DMS153 (cell line): ENCODE measurements around the gene GABRR3.
A peak's percentile ranks its signal among the peaks of the same experiment; 100 is the strongest.

Experiments used
- DNase-seq: peaks from one replicate; lab custom pipeline; 2025; lab: John Stamatoyannopoulos, UW

The GABRR3 gene

GRCh38 chr3:97988784-97989568, 46.1 kb downstream of the GABRR3 start:
- DNase-seq: no peak

- DNase-seq: no peak
Observed at GRCh38 chr3:97987306-97987705, 47.8 kb downstream of the GABRR3 start.

DNA sequence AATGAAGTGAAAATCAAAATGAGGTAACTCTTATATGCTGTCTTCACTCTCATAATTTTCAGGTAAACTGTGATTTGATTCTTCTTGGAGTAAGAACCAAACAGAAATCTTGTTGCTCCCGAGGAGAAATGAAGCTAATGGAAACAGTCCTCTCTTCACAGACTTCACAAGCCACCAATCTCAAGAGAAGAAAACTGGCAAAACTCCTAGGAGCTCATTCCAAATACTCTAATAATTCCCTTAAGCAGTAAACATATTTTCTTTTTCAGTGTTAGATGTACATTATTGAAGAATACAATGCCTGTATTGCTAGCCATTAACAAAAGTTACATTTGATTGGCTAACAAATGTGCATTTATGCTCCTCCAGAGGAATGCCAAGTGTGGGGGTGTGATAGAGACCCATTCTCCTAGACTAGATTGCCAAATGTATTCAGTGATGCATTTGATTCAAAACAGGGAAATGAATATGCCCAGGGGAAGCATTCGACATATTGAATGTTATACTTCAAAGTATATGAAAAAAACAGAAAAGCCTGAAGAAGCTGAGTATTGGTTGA, 51.1 kb downstream of the GABRR3 start:
- DNase-seq: no peak

DNA sequence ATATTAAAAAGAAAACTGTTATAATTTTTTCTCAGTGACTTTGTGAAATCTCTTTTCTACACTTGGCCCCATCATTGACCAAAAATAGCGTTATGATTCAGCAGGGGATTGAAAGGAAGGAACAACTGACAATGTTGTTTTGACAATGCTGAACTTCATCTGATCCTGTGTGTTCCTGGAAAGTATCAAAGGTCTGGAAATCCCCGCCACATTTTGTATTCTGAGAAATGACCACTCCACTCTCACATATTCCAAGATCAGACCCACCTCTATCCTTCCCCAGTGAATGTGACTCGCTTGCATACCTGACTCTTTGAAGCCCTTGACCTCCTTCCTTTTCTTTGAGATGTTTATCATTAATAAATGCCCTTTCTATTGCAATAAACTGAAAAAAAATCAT, 53.2 kb downstream of the GABRR3 start:
- no peak for DNase-seq

GRCh38 chr3:97979610-97980009, 55.5 kb downstream of the GABRR3 start:
- no peak for DNase-seq

GRCh38 chr3:97975466-97975865, 59.6 kb downstream of the GABRR3 start:
- no peak for DNase-seq

GRCh38 chr3:97974996-97975395, 60.1 kb downstream of the GABRR3 start:
- no peak for DNase-seq

GRCh38 chr3:97972976-97973375, 62.1 kb downstream of the GABRR3 start:
- no peak for DNase-seq

DNA sequence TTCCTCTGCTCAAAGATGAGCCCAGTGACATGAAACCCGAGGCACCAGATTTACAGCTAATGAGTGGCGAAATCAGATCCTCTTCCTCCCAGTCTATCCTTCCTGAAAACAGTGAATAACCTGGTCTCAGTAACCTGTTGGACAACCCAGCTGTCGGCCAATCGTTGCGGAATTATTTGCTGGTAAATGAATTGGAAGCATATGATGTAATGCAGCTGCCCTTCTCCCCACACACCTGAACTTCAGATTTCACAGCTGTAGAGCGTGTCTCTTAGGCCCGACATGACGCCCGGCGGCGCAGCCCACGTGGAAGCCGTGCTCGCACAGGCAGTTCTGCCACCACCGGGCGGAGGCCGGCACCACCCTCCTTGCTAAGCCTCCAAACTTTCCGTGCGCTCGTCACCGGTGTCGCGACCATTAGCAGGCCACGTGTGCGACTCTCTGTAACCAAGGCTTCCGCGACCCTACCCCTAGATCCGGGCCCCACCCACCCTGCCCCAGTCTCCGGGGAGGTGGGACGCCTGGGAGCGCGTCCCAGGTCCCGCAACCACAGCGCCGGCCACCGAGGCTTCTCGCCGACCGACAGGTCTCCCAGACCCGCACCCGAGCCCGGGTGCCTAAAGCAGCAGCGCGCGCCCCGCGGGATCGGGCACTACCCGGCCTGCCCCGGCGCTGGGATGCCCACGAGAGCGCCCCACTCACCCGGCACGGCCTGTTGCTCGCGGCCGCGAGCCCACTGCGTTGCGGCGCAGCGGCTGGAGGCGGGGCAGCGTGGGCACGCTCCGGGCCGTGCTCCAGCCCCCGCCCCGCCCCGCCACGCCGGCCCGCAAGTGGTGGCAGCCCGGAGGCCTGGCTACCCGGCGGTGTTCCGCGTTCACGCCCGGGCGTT, 63.2 kb downstream of the GABRR3 start, which contains the start of gene RIOX2:
Gene RIOX2, minus strand, starts transcription at position 753 of the 889 bp plus-strand sequence. CDS start 4,838 bp downstream, outside the sequence.
- peak; percentile 36 for DNase-seq

GRCh38 chr3:97970956-97971620, 64.0 kb downstream of the GABRR3 start:
- DNase-seq: no peak

DNA sequence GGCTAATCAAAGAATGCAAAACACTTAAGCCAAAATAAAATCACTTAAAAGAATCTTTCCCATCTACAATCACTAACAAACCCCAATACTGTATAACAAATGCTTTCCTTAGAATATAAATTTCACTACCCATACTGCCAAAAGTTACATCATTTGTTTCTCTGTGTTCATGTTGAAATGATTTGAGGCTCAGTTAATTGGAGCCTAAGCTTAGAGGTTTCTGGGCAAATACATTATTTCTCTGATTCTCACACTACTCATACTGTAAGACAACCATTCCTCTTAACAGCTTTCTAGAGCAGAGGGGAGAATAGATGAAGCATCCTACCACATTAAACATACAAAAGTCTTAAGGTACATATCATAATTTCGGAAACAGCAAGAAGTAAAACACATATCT, 65.0 kb downstream of the GABRR3 start:
- DNase-seq: no peak

GRCh38 chr3:97969541-97969940, 65.6 kb downstream of the GABRR3 start:
- DNase-seq: no peak

GRCh38 chr3:97968376-97968775, 66.7 kb downstream of the GABRR3 start:
- no peak for DNase-seq

DNA sequence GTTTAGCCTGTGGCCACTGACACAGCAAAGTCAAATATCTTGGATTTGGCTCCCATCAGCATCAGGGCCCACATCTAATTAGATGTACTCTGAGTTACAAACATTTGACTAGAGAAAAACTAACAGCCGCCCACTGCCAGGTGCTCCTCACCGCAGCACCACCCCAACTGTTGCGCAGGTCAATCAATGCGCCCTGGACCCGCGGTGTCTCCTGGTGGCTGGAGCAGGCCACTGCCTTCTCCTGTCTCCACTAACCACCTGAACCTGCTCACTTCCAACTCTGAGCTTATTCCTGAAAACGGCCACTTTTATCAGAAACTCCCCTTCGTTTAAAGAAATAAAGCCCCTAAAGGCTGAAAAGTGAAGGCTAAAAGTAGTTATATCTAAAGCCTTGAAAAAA, 67.1 kb downstream of the GABRR3 start:
- DNase-seq: no peak

DNA sequence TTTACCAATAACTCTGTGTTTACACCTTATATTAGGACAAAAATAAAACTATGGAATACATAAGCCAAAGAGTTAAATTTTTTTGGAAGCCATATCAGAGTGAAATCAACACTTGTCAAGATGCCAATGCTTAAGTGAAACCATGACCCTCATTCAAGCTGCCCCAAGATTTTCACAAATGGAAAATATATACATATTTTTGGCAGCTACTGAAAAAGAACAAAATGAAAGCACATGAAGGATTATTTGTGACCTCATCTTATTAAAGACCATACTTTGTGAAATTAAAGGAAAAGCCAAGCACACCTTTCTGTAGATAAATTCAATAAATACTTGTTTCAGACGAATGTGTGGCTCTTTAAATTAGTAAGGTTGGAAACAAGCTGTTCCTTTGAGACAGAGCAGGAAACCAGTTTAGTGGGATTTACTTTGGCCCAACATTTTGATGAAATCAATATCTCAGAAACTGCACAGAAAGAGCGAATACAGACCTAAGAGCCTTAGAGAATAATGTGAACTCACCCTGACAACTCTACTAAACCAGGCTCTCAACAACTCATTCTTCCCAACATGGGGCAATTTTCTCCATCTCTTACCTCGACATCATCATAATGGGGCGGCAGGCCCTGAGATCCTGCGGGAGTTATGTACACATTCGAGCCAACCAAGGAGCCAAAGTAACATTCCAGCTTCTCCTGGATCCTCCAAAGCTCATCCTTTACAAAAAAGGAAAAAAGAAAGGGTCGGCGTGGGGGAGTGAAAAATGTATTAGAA, 73.9 kb downstream of the GABRR3 start:
- no peak for DNase-seq

DNA sequence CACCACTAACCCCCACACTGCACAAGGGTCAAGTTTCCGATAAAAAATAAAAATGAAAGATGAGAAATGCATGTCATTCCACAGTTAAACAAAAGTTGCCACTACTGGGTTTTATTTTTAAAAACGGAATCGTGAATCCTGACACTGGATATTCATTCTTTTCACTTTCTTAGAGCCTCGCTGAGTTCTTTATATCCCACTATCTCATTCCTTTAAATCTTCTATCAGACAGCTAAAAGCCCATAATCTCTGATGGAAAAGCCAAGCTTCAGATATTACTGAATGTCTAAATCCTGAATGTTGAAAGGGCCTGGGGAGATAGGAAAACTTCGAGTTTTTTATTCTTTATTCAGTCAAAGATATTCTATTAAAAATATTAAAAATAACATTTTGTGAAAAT, 74.6 kb downstream of the GABRR3 start:
- DNase-seq: no peak

GRCh38 chr3:97959872-97960271, 75.2 kb downstream of the GABRR3 start:
- no peak for DNase-seq

GRCh38 chr3:97958796-97959195, 76.3 kb downstream of the GABRR3 start:
- DNase-seq: no peak

- DNase-seq: no peak
Observed at GRCh38 chr3:97958396-97958795, 76.7 kb downstream of the GABRR3 start.

GRCh38 chr3:97957617-97958311, 77.4 kb downstream of the GABRR3 start:
- peak; percentile 26 for DNase-seq

DNA sequence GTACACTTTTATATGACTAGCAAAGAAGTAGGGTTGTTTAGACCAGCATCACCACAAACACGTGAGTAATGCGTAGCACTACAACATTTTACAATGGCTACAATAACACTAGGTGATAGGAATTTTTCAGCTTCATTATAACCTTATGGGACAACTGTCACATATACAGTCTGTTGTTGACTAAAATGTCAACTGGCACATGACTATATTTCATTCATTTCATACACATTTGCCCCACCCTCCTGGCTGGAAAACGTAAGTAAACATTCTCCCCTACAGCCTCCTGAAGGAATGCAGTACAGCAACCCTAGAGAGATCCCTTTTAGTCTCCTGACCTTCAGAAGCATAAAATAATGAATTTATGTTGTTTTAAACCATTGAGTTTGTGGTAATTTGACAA, 79.1 kb downstream of the GABRR3 start:
- DNase-seq: no peak
